ENCODE data around the gene CBX8. TPM values are rescaled to one million over a fixed set of nuclear protein-coding genes. Genes with fewer than 3 reads are reported as not detected.

CBX8 gene
- total RNA-seq, 2 experiments from 2014 or later = 5.3 to 6.5 TPM

- peaks cover 9% of the 10 kb centered on the region for H3K36me3 Mint-ChIP-seq (ENCODE audit: low read depth)
- Histone ChIP-seq H3K4me1 (ENCODE audit: insufficient read depth, low read length) (peaks cover 52% of the 10 kb centered on the region), H3K4me3 (ENCODE audit: low read length) (no peak overlapping the region), H3K27ac (ENCODE audit: low read depth in 1 of 2, low read length in 2 of 2) (no peak overlapping the region), H3K27me3 (ENCODE audit: control insufficient read depth in 1 of 2, insufficient read depth in 2 of 2, low read length in 2 of 2) (peaks cover 50 to 56% of the 10 kb centered on the region in 2 experiments), H3K36me3 (ENCODE audit: insufficient read depth, low read length) (peaks cover 7% of the 10 kb centered on the region), H3K9me3 (ENCODE audit: control insufficient read depth in 1 of 2, insufficient read depth in 1 of 2, low read length in 2 of 2) (peaks cover 0 to 36% of the 10 kb centered on the region in 2 experiments)
- TF ChIP-seq, protein P1, sequence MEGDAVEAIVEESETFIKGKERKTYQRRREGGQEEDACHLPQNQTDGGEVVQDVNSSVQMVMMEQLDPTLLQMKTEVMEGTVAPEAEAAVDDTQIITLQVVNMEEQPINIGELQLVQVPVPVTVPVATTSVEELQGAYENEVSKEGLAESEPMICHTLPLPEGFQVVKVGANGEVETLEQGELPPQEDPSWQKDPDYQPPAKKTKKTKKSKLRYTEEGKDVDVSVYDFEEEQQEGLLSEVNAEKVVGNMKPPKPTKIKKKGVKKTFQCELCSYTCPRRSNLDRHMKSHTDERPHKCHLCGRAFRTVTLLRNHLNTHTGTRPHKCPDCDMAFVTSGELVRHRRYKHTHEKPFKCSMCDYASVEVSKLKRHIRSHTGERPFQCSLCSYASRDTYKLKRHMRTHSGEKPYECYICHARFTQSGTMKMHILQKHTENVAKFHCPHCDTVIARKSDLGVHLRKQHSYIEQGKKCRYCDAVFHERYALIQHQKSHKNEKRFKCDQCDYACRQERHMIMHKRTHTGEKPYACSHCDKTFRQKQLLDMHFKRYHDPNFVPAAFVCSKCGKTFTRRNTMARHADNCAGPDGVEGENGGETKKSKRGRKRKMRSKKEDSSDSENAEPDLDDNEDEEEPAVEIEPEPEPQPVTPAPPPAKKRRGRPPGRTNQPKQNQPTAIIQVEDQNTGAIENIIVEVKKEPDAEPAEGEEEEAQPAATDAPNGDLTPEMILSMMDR (IDR thresholded peaks at IDR 0.05) = no peak
- H3K4me1 Mint-ChIP-seq (ENCODE audit: low read depth) = peaks cover 25% of the 10 kb centered on the region
- ATAC-seq (ENCODE audit: poor library complexity) (no peak), DNase-seq (no peak)
- ChIA-PET CTCF (interaction anchor here (0.6 to 0.9 kb wide), 3 partner anchors 47 to 178 kb away, joined by 3 to 4 read pairs (median 3); no protein-coding TSS in a partner anchor), POLR2A (interaction anchor here (0.9 kb wide), 1 partner anchor 49 kb away, joined by 4 read pairs; no protein-coding TSS in a partner anchor)
- no peak overlapping the region for H3K27ac Mint-ChIP-seq
- H3K9me3 Mint-ChIP-seq = no peaks in the 10 kb centered on the region
- H3K27me3 Mint-ChIP-seq = peaks cover 44% of the 10 kb centered on the region
- H3K4me3 Mint-ChIP-seq = no peak overlapping the region
- intact Hi-C loops (cut with DNase I, micrococcal nuclease) = no loop called here
Measured at GRCh38 chr17:79792984-79793923, 3.6 kb downstream of the CBX8 start.

DNA sequence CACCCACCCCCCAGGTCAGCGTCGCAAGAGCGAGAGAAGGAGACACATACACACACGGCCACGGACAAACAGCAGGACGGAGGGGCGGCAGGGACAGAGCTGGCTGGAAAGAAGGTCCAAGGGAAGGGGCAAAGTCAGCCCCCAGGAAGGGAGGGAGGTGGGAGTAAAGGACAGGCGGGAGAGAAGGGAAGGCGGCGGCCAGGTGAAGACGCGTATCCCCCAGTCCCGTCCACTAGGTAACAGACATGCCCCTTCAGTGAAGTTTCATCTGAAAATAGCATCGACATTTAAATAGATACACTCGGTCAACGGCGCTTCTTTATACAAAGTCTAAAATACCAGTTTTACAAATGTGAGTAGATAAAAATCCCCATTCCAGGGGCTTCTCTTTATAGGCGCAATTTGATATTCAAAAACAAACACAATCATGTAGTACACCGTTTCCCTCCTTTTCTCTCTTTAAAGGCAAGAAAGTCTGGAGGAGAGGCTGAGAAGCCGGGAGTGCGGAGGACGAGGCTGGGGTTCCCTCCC is 4.5 kb downstream of the CBX8 start:
- H3K36me3 ChIP-seq (ENCODE audit: insufficient read depth, low read length) = peaks cover 7% of the 10 kb centered on the region
- ChIA-PET CTCF (no interaction called here), POLR2A (interaction anchor here (0.9 kb wide), 1 partner anchor 50 kb away, joined by 4 read pairs; no protein-coding TSS in a partner anchor)
- H3K27me3 ChIP-seq (ENCODE audit: control insufficient read depth in 1 of 2, insufficient read depth in 2 of 2, low read length in 2 of 2) = peaks cover 48 to 60% of the 10 kb centered on the region in 2 experiments
- H3K27ac ChIP-seq (ENCODE audit: low read depth in 1 of 2, low read length in 2 of 2) = no peak overlapping the region
- intact Hi-C loops (cut with DNase I, micrococcal nuclease) = no loop called here
- H3K4me3 ChIP-seq (ENCODE audit: low read length) = no peak overlapping the region
- Mint-ChIP-seq H3K4me1 (ENCODE audit: low read depth) (peaks cover 24% of the 10 kb centered on the region), H3K9me3 (no peaks in the 10 kb centered on the region), H3K4me3 (peak overlapping the region; percentile 11), H3K36me3 (ENCODE audit: low read depth) (peaks cover 9% of the 10 kb centered on the region), H3K27ac (no peak overlapping the region), H3K27me3 (peaks cover 51% of the 10 kb centered on the region)
- H3K9me3 ChIP-seq (ENCODE audit: control insufficient read depth in 1 of 2, insufficient read depth in 1 of 2, low read length in 2 of 2) = peaks cover 0 to 29% of the 10 kb centered on the region in 2 experiments
- H3K4me1 ChIP-seq (ENCODE audit: insufficient read depth, low read length) = peaks cover 45% of the 10 kb centered on the region
- DNase-seq (no peak), ATAC-seq (ENCODE audit: poor library complexity) (no peak)
- TF ChIP-seq, protein P1 (IDR thresholded peaks at IDR 0.05) = no peak

DNA sequence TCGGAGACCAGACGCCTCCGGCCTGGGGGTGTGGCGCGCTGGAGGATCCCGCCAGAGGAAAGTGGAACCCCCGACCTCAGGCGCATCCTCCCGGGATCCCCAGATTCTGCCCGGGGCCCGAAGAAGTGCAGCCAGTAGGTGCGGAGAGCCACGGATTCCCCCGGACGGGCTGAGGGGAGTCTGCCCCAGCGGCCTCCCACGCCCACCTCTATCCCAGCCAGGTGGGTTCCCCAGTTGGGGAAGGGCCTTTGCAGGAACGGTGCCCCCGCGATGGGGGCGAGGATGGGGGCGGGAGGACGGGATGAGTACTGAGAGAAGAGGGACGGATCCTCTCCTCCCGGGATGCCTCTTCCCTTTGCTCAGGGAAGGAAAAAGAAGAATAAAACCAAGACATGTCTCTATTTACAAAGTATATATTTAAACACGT is 5.1 kb downstream of the CBX8 start:
- Mint-ChIP-seq H3K36me3 (ENCODE audit: low read depth) (peaks cover 4% of the 10 kb centered on the region), H3K27me3 (peaks cover 53% of the 10 kb centered on the region), H3K27ac (no peak overlapping the region), H3K4me3 (no peak overlapping the region), H3K9me3 (no peaks in the 10 kb centered on the region), H3K4me1 (ENCODE audit: low read depth) (peaks cover 19% of the 10 kb centered on the region)
- H3K4me1 ChIP-seq (ENCODE audit: insufficient read depth, low read length) = peaks cover 43% of the 10 kb centered on the region
- TF ChIP-seq, protein P1 (IDR thresholded peaks at IDR 0.05) = no peak
- H3K4me3 ChIP-seq (ENCODE audit: low read length) = no peak overlapping the region
- H3K27me3 ChIP-seq (ENCODE audit: control insufficient read depth in 1 of 2, insufficient read depth in 2 of 2, low read length in 2 of 2) = peaks cover 54 to 66% of the 10 kb centered on the region in 2 experiments
- ChIA-PET POLR2A (interaction anchor here (0.9 kb wide), 1 partner anchor 13 kb away, joined by 3 read pairs; no protein-coding TSS in a partner anchor), CTCF (no interaction called here)
- no peak for DNase-seq
- intact Hi-C loops (cut with DNase I, micrococcal nuclease) = loop anchor here in 1 of 2 experiments (2.0 kb wide), 1 partner anchor 43 kb away; no protein-coding TSS in a partner anchor
- H3K9me3 ChIP-seq (ENCODE audit: control insufficient read depth in 1 of 2, insufficient read depth in 1 of 2, low read length in 2 of 2) = peaks cover 0 to 29% of the 10 kb centered on the region in 2 experiments
- peak; percentile 3 for ATAC-seq (ENCODE audit: poor library complexity)
- peaks cover 7% of the 10 kb centered on the region for H3K36me3 ChIP-seq (ENCODE audit: insufficient read depth, low read length)
- H3K27ac ChIP-seq (ENCODE audit: low read depth in 1 of 2, low read length in 2 of 2) = no peak overlapping the region
